ENCODE results near the gene P2RY2. TPM values are rescaled to one million over a fixed set of nuclear protein-coding genes. Genes with fewer than 3 reads are reported as not detected.
A peak's percentile ranks its signal among the peaks of the same experiment; 100 is the strongest.

Gene P2RY2
- total RNA-seq, 1 experiment from 2014 or later: 1.0 TPM

DNA sequence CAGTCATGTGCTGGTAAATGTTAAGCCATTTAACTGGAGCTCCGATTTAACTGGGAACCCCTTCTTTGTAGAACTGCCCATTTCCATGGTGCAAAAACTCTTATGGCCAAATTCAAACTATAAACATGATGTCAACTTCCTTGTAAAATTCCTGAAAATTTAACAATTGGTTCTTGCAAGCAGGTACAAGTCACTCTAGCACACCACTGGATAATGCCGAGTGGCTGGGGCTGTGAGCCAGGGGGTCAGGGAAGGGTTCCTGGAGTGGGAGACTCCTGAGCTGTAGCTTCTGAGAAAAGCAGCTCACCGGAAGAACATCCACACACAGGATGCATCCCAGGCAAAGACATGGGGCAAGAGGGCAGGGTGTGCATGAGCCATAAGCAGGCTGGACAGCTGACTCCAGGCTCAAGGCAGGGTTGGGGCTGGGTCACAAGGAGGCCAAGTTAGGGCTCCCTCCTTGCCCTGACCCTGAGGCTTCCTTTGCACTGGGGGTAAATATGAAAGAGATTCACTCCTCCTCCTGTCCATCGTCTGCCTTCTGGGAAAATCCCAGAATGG lies 18.2 kb downstream of the P2RY2 start:
- DNase-seq (ENCODE audit: unreplicated experiment): no peak
- ChIA-PET POLR2A (interaction anchor here (0.6 kb wide), 2 partner anchors 27 to 50 kb away, joined by 4 to 5 read pairs; no protein-coding TSS in a partner anchor), CTCF (interaction anchor here (0.5 to 14.6 kb wide), 20 partner anchors 8 to 424 kb away, joined by 3 to 238 read pairs (median 5); no protein-coding TSS in a partner anchor)
- BruUV-seq (replicated peaks): no TSS peak
- Mint-ChIP-seq H3K36me3 (ENCODE audit: insufficient read depth, unreplicated experiment) (peaks cover 4% of the 10 kb centered on the region), H3K4me3 (ENCODE audit: unreplicated experiment) (no peak overlapping the region), H3K27me3 (ENCODE audit: insufficient read depth, unreplicated experiment) (no peaks in the 10 kb centered on the region), H3K4me1 (ENCODE audit: insufficient read depth, unreplicated experiment) (no peaks in the 10 kb centered on the region), H3K9me3 (ENCODE audit: unreplicated experiment) (no peaks in the 10 kb centered on the region), H3K27ac (ENCODE audit: low read depth, unreplicated experiment) (no peak overlapping the region)
- TF ChIP-seq, protein P1, sequence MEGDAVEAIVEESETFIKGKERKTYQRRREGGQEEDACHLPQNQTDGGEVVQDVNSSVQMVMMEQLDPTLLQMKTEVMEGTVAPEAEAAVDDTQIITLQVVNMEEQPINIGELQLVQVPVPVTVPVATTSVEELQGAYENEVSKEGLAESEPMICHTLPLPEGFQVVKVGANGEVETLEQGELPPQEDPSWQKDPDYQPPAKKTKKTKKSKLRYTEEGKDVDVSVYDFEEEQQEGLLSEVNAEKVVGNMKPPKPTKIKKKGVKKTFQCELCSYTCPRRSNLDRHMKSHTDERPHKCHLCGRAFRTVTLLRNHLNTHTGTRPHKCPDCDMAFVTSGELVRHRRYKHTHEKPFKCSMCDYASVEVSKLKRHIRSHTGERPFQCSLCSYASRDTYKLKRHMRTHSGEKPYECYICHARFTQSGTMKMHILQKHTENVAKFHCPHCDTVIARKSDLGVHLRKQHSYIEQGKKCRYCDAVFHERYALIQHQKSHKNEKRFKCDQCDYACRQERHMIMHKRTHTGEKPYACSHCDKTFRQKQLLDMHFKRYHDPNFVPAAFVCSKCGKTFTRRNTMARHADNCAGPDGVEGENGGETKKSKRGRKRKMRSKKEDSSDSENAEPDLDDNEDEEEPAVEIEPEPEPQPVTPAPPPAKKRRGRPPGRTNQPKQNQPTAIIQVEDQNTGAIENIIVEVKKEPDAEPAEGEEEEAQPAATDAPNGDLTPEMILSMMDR (IDR thresholded peaks at IDR 0.05; ENCODE audit: unreplicated experiment): no peak
- intact Hi-C loops (cut with micrococcal nuclease): no loop called here

DNA sequence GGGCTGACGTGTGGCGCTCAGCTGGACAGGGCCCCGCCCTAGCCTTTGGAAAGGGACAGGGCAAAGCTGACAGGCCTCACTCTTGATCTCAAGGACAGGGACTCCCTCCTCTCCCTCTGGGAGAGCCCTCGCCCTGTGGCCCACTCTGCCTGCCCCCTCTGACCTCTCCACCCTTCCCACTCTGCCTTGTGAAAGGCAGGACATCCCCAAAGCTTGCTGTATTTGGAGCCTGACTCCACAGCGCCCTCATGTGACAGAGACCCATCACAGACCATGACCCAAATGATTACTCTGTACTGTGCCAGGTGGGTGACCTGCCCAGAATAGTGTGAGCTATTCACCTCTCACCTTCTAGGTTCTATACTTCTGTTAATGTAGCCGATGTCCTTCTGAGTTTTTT lies 18.8 kb downstream of the P2RY2 start:
- POLR2A ChIA-PET: interaction anchor here (0.5 to 0.6 kb wide), 2 partner anchors 51 to 54 kb away, joined by 3 to 5 read pairs; no protein-coding TSS in a partner anchor
- DNase-seq (ENCODE audit: unreplicated experiment): peak; percentile 75

DNA sequence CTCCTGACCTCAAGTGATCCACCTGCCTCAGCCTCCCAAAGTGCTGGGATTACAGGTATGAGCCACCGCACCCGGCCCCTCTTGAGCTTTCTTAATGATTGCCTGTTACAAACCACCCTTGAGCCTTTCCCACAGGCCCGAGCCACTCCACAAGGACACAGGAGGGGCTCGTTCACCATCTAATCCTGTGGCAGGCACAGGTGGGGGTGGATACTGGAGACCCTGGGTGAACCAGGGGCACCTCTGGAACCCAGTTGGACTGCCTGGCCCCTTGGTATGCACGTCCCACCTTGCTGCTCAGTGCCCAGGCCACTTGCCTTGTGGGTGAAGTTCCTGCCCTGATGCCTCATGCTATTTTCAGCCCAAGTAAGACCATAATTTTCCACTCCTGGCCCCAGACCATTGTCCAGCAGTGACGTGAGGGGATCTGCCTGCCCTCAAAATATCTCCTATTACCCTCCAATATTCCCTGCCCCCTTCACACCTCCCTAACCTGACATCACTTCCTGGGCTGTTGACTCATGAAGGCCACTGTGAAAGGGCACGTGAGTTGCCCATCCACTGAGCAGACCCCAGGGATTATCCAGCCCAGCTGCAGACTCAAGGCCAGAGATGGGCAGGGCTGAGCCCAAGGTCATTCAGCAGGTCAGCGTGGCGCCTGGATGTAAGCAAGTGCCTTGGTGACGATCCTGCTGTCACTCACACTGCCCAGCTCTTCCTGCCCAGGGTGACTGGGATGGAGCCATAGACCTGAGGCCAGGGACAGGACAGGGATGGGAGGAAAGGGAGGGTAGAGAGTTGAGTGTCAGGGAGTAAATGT lies 19.6 kb downstream of the P2RY2 start:
- Mint-ChIP-seq H3K27ac (ENCODE audit: low read depth, unreplicated experiment) (no peak overlapping the region), H3K4me1 (ENCODE audit: insufficient read depth, unreplicated experiment) (peaks cover 5% of the 10 kb centered on the region), H3K36me3 (ENCODE audit: insufficient read depth, unreplicated experiment) (peaks cover 4% of the 10 kb centered on the region), H3K27me3 (ENCODE audit: insufficient read depth, unreplicated experiment) (no peaks in the 10 kb centered on the region), H3K4me3 (ENCODE audit: unreplicated experiment) (no peak overlapping the region), H3K9me3 (ENCODE audit: unreplicated experiment) (no peaks in the 10 kb centered on the region)
- no peak for DNase-seq (ENCODE audit: unreplicated experiment)
- no TSS peak for BruUV-seq (replicated peaks)
- CTCF ChIA-PET: interaction anchor here (0.7 to 14.6 kb wide), 17 partner anchors 9 to 407 kb away, joined by 3 to 238 read pairs (median 6); partner anchors contain the start of gene P2RY2
- TF ChIP-seq, protein P1 (IDR thresholded peaks at IDR 0.05; ENCODE audit: unreplicated experiment): no peak
- intact Hi-C loops (cut with micrococcal nuclease): loop anchor here (1.0 kb wide), 1 partner anchor 52 kb away; no protein-coding TSS in a partner anchor
- POLR2A ChIA-PET: interaction anchor here (0.5 to 0.8 kb wide), 2 partner anchors 53 to 55 kb away, joined by 3 read pairs; no protein-coding TSS in a partner anchor

More for the DNA sequence above, 18.8 kb downstream of the P2RY2 start:
- intact Hi-C loops (cut with micrococcal nuclease): loop anchor here (1.0 kb wide), 1 partner anchor 52 kb away; no protein-coding TSS in a partner anchor
- no peak overlapping the region for H3K4me3 Mint-ChIP-seq (ENCODE audit: unreplicated experiment)
- H3K36me3 Mint-ChIP-seq (ENCODE audit: insufficient read depth, unreplicated experiment): peaks cover 4% of the 10 kb centered on the region
- TF ChIP-seq, protein P1 (IDR thresholded peaks at IDR 0.05; ENCODE audit: unreplicated experiment): peak; percentile 62
- no TSS peak for BruUV-seq (replicated peaks)
- H3K9me3 Mint-ChIP-seq (ENCODE audit: unreplicated experiment): no peaks in the 10 kb centered on the region
- CTCF ChIA-PET: interaction anchor here (0.5 to 14.6 kb wide), 21 partner anchors 9 to 406 kb away, joined by 3 to 238 read pairs (median 4); partner anchors contain the start of gene P2RY2
- H3K27ac Mint-ChIP-seq (ENCODE audit: low read depth, unreplicated experiment): no peak overlapping the region
- no peaks in the 10 kb centered on the region for H3K27me3 Mint-ChIP-seq (ENCODE audit: insufficient read depth, unreplicated experiment)
- no peaks in the 10 kb centered on the region for H3K4me1 Mint-ChIP-seq (ENCODE audit: insufficient read depth, unreplicated experiment)

DNA sequence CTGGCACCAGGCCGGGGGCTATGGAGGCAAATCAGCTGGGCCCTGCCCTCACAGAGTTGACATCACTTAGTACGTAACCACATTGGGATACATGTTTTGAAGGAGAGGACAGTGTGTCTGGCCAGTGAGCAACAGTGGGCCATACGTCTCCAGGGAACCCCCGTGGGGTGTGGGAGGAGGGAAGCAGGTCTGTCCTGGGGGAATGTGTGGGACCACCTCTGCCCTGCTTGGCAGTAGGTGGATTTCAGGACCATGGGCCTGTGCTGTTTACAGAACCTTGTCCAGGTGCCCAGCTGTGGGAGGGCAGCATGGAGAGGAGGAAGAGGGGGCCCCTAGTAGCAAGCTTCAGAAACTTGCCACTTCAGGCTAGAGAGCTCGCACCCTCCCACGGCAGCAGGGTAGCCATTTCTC lies 21.0 kb downstream of the P2RY2 start:
- no TSS peak for BruUV-seq (replicated peaks)
- Mint-ChIP-seq H3K9me3 (ENCODE audit: unreplicated experiment) (no peaks in the 10 kb centered on the region), H3K36me3 (ENCODE audit: insufficient read depth, unreplicated experiment) (peaks cover 4% of the 10 kb centered on the region), H3K4me3 (ENCODE audit: unreplicated experiment) (no peak overlapping the region), H3K27me3 (ENCODE audit: insufficient read depth, unreplicated experiment) (no peaks in the 10 kb centered on the region), H3K27ac (ENCODE audit: low read depth, unreplicated experiment) (no peak overlapping the region), H3K4me1 (ENCODE audit: insufficient read depth, unreplicated experiment) (peaks cover 12% of the 10 kb centered on the region)
- TF ChIP-seq, protein P1 (IDR thresholded peaks at IDR 0.05; ENCODE audit: unreplicated experiment): no peak
- intact Hi-C loops (cut with micrococcal nuclease): no loop called here
- DNase-seq (ENCODE audit: unreplicated experiment): no peak
- ChIA-PET CTCF (interaction anchor here (0.7 to 14.6 kb wide), 5 partner anchors 27 to 1792 kb away, joined by 3 to 238 read pairs (median 4); no protein-coding TSS in a partner anchor), POLR2A (interaction anchor here (0.6 to 5.2 kb wide), 2 partner anchors 20 to 54 kb away, joined by 3 to 43 read pairs; no protein-coding TSS in a partner anchor)
